HCT116 (cell line): ENCODE results near the gene SLC9A9. TPM values are rescaled to one million over a fixed set of nuclear protein-coding genes. Genes with fewer than 3 reads are reported as not detected.

Source experiments
- ATAC-seq: fragments of 200-7000 bp; cut with Tn5 transposase; 2 replicates; pipeline ENCODE4 v1.9.1; 2020; ENCODE audit warnings: mild to moderate bottlenecking, moderate library complexity
- BruUV-seq: library from RNA; stranded (reverse); fragments of 400-500 nt; replicated peaks from 2 replicates; lab custom pipeline; 2021; lab: Mats Ljungman, UMichigan
- CTCF ChIA-PET: fragments of 300-600 bp; sonication (Branson Sonifier 250); formaldehyde crosslinking; loops from one replicate; lab custom pipeline; 2021; ENCODE audit warnings: antibody characterized with exemption; lab: Charles Lee
- POLR2A ChIA-PET: fragments of 300-600, 350-600 bp; sonication (Branson Sonifier 250); formaldehyde crosslinking; loops from one replicate; lab custom pipeline; 2021; ENCODE audit warnings: antibody characterized with exemption; lab: Charles Lee
- RAD21 ChIA-PET, 2 experiments: fragments of 300-600 bp; sonication (Branson Sonifier 250); formaldehyde crosslinking; loops; one replicate each; lab custom pipeline; 2023; ENCODE audit warnings: low total read pairs in 2 of 2; ENCODE audit not compliant: uncharacterized antibody in 2 of 2, unreplicated experiment in 2 of 2, low non-redundant PET in 1 of 2; lab: Charles Lee
- DNase-seq: peaks from one replicate; pipeline ENCODE4 v3.0.0-alpha.2; 2010; ENCODE audit warnings: low read depth, low spot score
- H2AFZ ChIP-seq: fragments of 200-600 bp; shearing (Covaris generic), sonication (generic); 2 replicates; pipeline ENCODE4 v1.6.1; 2017; ENCODE audit warnings: low read depth, mixed run types, mixed read lengths, antibody characterized with exemption, low read length; ENCODE audit not compliant: poor library complexity, severe bottlenecking
- H3K27ac ChIP-seq: 2 replicates; pipeline ENCODE4 v1.5.1; 2012; ENCODE audit warnings: low read depth, low read length
- H3K27me3 ChIP-seq: fragments of 200-600 bp; sonication (generic); 2 replicates; pipeline ENCODE4 v1.6.1; 2016; ENCODE audit warnings: mixed run types, low read length, mixed read lengths; ENCODE audit not compliant: insufficient read depth
- H3K36me3 ChIP-seq, 2 experiments: fragments of 200-500 bp in 1 of 2; fragments of 200-600 bp in 1 of 2; sonication (Bioruptor generic) in 1 of 2; sonication (generic) in 1 of 2; 2 replicates each; pipeline versions ENCODE4 v1.5.1 to v1.6.1; 2014 to 2016; ENCODE audit warnings: low read length in 2 of 2, inconsistent platforms in 1 of 2, mixed read lengths in 1 of 2, mixed run types in 1 of 2; ENCODE audit not compliant: insufficient read depth in 2 of 2, control insufficient read depth in 1 of 2
- H3K4me1 ChIP-seq, 2 experiments: fragments of 200-600 bp in 1 of 2; sonication (generic) in 1 of 2; 2 replicates each; pipeline versions ENCODE4 v1.5.1 to v1.6.1; 2012 to 2017; ENCODE audit warnings: low read length in 2 of 2, inconsistent platforms in 1 of 2, mild to moderate bottlenecking in 1 of 2, mixed read lengths in 1 of 2, mixed run types in 1 of 2, moderate library complexity in 1 of 2; ENCODE audit not compliant: insufficient read depth in 2 of 2, control insufficient read depth in 1 of 2
- H3K4me2 ChIP-seq: fragments of 200-600 bp; sonication (generic); 2 replicates; pipeline ENCODE4 v1.6.1; 2017; ENCODE audit warnings: mixed run types, low read length, mixed read lengths
- H3K4me3 ChIP-seq, 2 experiments: fragments of 200-600 bp in 1 of 2; sonication (generic) in 1 of 2; replicated peaks in 1 of 2; 2 replicates each; pipeline ENCODE4 v1.5.1; 2011 to 2016; ENCODE audit warnings: low read length in 2 of 2, control low read depth in 1 of 2, low read depth in 1 of 2, mild to moderate bottlenecking in 1 of 2, mixed read lengths in 1 of 2, mixed run types in 1 of 2
- H3K79me2 ChIP-seq: fragments of 200-600 bp; sonication (generic); 2 replicates; pipeline ENCODE4 v1.6.1; 2017; ENCODE audit warnings: mild to moderate bottlenecking, mixed run types, low read length, moderate library complexity, mixed read lengths; ENCODE audit not compliant: insufficient read depth
- H3K9ac ChIP-seq: fragments of 200-600 bp; sonication (generic); 2 replicates; pipeline ENCODE4 v1.6.1; 2016; ENCODE audit warnings: low read length, mixed read lengths
- H3K9me2 ChIP-seq: fragments of 200-600 bp; sonication (generic), shearing (Covaris generic); 2 replicates; pipeline ENCODE4 v1.6.1; 2017; ENCODE audit warnings: mixed run types, mild to moderate bottlenecking, moderate library complexity; ENCODE audit not compliant: insufficient read depth
- H3K9me3 ChIP-seq, 2 experiments: fragments of 200-500 bp in 1 of 2; fragments of 200-600 bp in 1 of 2; sonication (Bioruptor generic) in 1 of 2; sonication (generic) in 1 of 2; 2 replicates each; pipeline ENCODE4 v1.6.1; 2014 to 2017; ENCODE audit warnings: low read length in 2 of 2, mixed read lengths in 2 of 2, inconsistent platforms in 1 of 2, low read depth in 1 of 2, mild to moderate bottlenecking in 1 of 2, mixed run types in 1 of 2, moderate library complexity in 1 of 2; ENCODE audit not compliant: control insufficient read depth in 1 of 2, insufficient read depth in 1 of 2
- H4K20me1 ChIP-seq: fragments of 200-600 bp; sonication (generic), shearing (Covaris generic); 2 replicates; pipeline ENCODE4 v1.6.1; 2017; ENCODE audit warnings: mixed run types, mild to moderate bottlenecking, moderate library complexity; ENCODE audit not compliant: insufficient read depth
- CBX3 ChIP-seq: IDR thresholded peaks from 2 replicates; pipeline ENCODE4 v1.6.1; 2012; ENCODE audit warnings: low read depth
- EGR1 ChIP-seq: IDR thresholded peaks from 2 replicates; pipeline ENCODE4 v1.6.1; 2012; ENCODE audit warnings: low read depth
- EZH2 ChIP-seq: fragments of 200-600 bp; sonication (generic); IDR thresholded peaks from 2 replicates; pipeline ENCODE4 v1.6.1; 2017; ENCODE audit warnings: antibody characterized with exemption, mixed run types
- EZH2phosphoT487 ChIP-seq: fragments of 200-600 bp; IDR thresholded peaks from 2 replicates; pipeline ENCODE4 v1.6.1; 2018; ENCODE audit warnings: antibody characterized with exemption, borderline replicate concordance
- JUND ChIP-seq: IDR thresholded peaks from 2 replicates; pipeline ENCODE4 v1.6.1; 2012
- POLR2A ChIP-seq: IDR thresholded peaks from 2 replicates; pipeline ENCODE4 v1.7.0; 2011; ENCODE audit warnings: borderline replicate concordance; ENCODE audit not compliant: insufficient read depth, insufficient read length; ENCODE audit errors: extremely low read depth
- RAD21 ChIP-seq: IDR thresholded peaks from 2 replicates; pipeline ENCODE4 v1.6.1; 2012; ENCODE audit warnings: low read depth, mild to moderate bottlenecking
- SIN3A ChIP-seq: IDR thresholded peaks from 2 replicates; pipeline ENCODE4 v1.6.1; 2012; ENCODE audit warnings: low read depth
- TCF7L2 ChIP-seq: IDR thresholded peaks from 2 replicates; pipeline ENCODE4 v1.7.0; 2011; ENCODE audit warnings: borderline replicate concordance, inconsistent platforms; ENCODE audit not compliant: insufficient read depth, insufficient read length; ENCODE audit errors: extremely low read depth
- intact Hi-C: fragments of 100-400 bp; cut with micrococcal nuclease; formaldehyde crosslinking; loops from 2 replicates; pipeline ENCODE4 v1.10.0; 2022
- total RNA-seq: library from RNA; stranded (reverse); gene quantifications from one replicate; pipeline ENCODE4 v1.2.1, GENCODE V29; 2021; ENCODE audit not compliant: unreplicated experiment
- TF ChIP-seq, protein P1 (sequence below): IDR thresholded peaks from 2 replicates; pipeline ENCODE4 v1.6.1; 2012; ENCODE audit warnings: low read depth
- TF ChIP-seq, protein P2 (sequence below): IDR thresholded peaks from 2 replicates; pipeline ENCODE4 v1.6.1; 2012

The SLC9A9 gene
- total RNA-seq, 1 experiment from 2014 or later, result 0.20 TPM

DNA sequence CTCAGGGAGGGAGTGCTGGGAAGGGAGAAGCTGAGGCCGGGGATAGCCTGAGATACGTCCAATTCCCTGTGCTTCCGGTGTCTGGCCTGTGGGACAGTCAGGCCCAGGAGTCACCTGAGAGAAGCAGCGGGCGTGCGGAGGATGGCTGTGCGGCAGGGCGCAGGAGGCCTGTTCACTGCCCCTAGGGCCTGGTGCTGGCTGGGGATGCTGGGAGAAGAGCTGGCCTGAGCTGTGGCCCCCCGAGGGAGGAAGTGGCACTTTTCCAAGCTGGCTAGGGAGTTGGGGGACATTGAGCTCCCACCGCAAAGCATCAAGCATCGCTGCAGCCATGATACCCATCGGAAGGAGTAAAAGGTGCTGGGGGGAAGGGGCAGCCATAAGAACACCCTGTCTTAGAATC, 619.9 kb downstream of the SLC9A9 start:
- Histone ChIP-seq H3K4me1 (no peaks in the 10 kb centered on the region), H3K27ac (no peak overlapping the region), H3K27me3 (no peaks in the 10 kb centered on the region), H3K36me3 (no peaks in the 10 kb centered on the region), H4K20me1 (no peaks in the 10 kb centered on the region), H3K9ac (no peak overlapping the region), H2AFZ (no peak overlapping the region), H3K4me3 (no peak overlapping the region), H3K4me2 (no peak overlapping the region), H3K9me2 (no peaks in the 10 kb centered on the region), H3K79me2 (no peaks in the 10 kb centered on the region), H3K9me3 (no peaks in the 10 kb centered on the region)
- DNase-seq, result no peak
- intact Hi-C loops, result no loop called here
- CTCF ChIA-PET, result no interaction called here
- POLR2A ChIA-PET, result no interaction called here
- ATAC-seq, result no peak
- RAD21 ChIA-PET, result no interaction called here
- TF ChIP-seq TCF7L2 (no peak), SIN3A (no peak), EZH2 (no peak), EGR1 (no peak), CBX3 (no peak), RAD21 (no peak), EZH2phosphoT487 (no peak), POLR2A (no peak), JUND (no peak)
- TF ChIP-seq, protein P1, sequence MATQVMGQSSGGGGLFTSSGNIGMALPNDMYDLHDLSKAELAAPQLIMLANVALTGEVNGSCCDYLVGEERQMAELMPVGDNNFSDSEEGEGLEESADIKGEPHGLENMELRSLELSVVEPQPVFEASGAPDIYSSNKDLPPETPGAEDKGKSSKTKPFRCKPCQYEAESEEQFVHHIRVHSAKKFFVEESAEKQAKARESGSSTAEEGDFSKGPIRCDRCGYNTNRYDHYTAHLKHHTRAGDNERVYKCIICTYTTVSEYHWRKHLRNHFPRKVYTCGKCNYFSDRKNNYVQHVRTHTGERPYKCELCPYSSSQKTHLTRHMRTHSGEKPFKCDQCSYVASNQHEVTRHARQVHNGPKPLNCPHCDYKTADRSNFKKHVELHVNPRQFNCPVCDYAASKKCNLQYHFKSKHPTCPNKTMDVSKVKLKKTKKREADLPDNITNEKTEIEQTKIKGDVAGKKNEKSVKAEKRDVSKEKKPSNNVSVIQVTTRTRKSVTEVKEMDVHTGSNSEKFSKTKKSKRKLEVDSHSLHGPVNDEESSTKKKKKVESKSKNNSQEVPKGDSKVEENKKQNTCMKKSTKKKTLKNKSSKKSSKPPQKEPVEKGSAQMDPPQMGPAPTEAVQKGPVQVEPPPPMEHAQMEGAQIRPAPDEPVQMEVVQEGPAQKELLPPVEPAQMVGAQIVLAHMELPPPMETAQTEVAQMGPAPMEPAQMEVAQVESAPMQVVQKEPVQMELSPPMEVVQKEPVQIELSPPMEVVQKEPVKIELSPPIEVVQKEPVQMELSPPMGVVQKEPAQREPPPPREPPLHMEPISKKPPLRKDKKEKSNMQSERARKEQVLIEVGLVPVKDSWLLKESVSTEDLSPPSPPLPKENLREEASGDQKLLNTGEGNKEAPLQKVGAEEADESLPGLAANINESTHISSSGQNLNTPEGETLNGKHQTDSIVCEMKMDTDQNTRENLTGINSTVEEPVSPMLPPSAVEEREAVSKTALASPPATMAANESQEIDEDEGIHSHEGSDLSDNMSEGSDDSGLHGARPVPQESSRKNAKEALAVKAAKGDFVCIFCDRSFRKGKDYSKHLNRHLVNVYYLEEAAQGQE, result no peak
- TF ChIP-seq, protein P2, sequence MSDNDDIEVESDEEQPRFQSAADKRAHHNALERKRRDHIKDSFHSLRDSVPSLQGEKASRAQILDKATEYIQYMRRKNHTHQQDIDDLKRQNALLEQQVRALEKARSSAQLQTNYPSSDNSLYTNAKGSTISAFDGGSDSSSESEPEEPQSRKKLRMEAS, result no peak
- BruUV-seq, result no TSS peak
